NCI-H128 (cell line): Measurements from ENCODE around the gene SDSL.

Experiments used
- DNase-seq: peaks from one replicate; lab custom pipeline; 2025; ENCODE audit not compliant: unreplicated experiment; lab: John Stamatoyannopoulos, UW

SDSL gene

GRCh38 chr12:113479216-113479589 lies 57.0 kb downstream of the SDSL start:
- DNase-seq = no peak

GRCh38 chr12:113479590-113480335 lies 57.6 kb downstream of the SDSL start:
- DNase-seq = no peak

- DNase-seq = no peak
These were observed 58.3 kb downstream of the SDSL start for GRCh38 chr12:113480336-113480971.

GRCh38 chr12:113482334-113482733 lies 60.2 kb downstream of the SDSL start:
- DNase-seq = no peak

- no peak for DNase-seq
These were observed 63.1 kb downstream of the SDSL start for GRCh38 chr12:113485330-113485729.

- DNase-seq = no peak
These were observed 64.5 kb downstream of the SDSL start for GRCh38 chr12:113486722-113487121.
